Liver (tissue), 3 donors: ENCODE data around the gene UTRN.

Source experiments
- CTCF ChIP-seq: fragments of 150-350 bp; IDR thresholded peaks from 2 replicates; pipeline ENCODE4 v1.5.1; 2017; ENCODE audit warnings: improper control_type of control experiment, low read depth, low read length; ENCODE audit not compliant: missing input control
- MAX ChIP-seq: IDR thresholded peaks from 2 replicates; pipeline ENCODE4 v1.6.1; 2016; ENCODE audit warnings: antibody characterized with exemption
- RAD21 ChIP-seq, 2 donors: IDR thresholded peaks; 2 replicates each; pipeline ENCODE4 v1.6.1; 2016; ENCODE audit warnings: antibody characterized with exemption in 2 of 2, mild to moderate bottlenecking in 2 of 2
- RXRA ChIP-seq, 2 donors: IDR thresholded peaks; 2 replicates each; pipeline ENCODE4 v1.6.1; 2017 to 2018; ENCODE audit warnings: antibody characterized with exemption in 2 of 2, mild to moderate bottlenecking in 1 of 2
- TAF1 ChIP-seq: conservative IDR thresholded peaks from 2 replicates; pipeline ENCODE4 v1.6.1; 2016; ENCODE audit warnings: antibody characterized with exemption, mild to moderate bottlenecking
- YY1 ChIP-seq: IDR thresholded peaks from 2 replicates; pipeline ENCODE4 v1.6.1; 2016; ENCODE audit warnings: antibody characterized with exemption, mild to moderate bottlenecking
- donor health status: healthy.
- donor health status: healthy.

- TF ChIP-seq CTCF (no peak), YY1 (peak; percentile 5), MAX (no peak), TAF1 (no peak), RAD21 (IDR thresholded peaks at IDR 0.05) (peak in 1 of 2 donors; percentile 14), RXRA (IDR thresholded peaks at IDR 0.05) (peak in 1 of 2 donors; percentile 20)
These were observed 815 bp downstream of the UTRN start for GRCh38 chr6:144285798-144286502.
